HL-60 (cell line): ENCODE measurements around the gene FASN.
"Not testable (repeated sequence)": the region's sequence is repeated elsewhere in the genome, so short reads cannot be mapped to it uniquely, and the experiment has no call there.

Experiments used
- DNase-seq, 2 experiments: peaks; one replicate each; pipeline ENCODE4 v3.0.0-alpha.2; 2010 to 2020; ENCODE audit warnings: low read depth in 1 of 2, low spot score in 1 of 2
- H3K27ac ChIP-seq: fragments of 250-450 bp; sonication (Bioruptor Pico); replicated peaks from 2 replicates; pipeline ENCODE4 v1.5.1; 2020; ENCODE audit warnings: mild to moderate bottlenecking, moderate library complexity
- H3K27me3 ChIP-seq: fragments of 250-450 bp; sonication (Bioruptor Pico); 2 replicates; pipeline ENCODE4 v1.5.1; 2021; ENCODE audit warnings: mild to moderate bottlenecking, moderate library complexity; ENCODE audit not compliant: insufficient read depth, poor library complexity, severe bottlenecking
- H3K4me3 ChIP-seq: replicated peaks from 2 replicates; pipeline ENCODE4 v1.5.1; 2011; ENCODE audit warnings: mild to moderate bottlenecking, control low read depth, low read length; ENCODE audit not compliant: insufficient read depth
- CTCF ChIP-seq: IDR thresholded peaks from one replicate; pipeline ENCODE4 v1.5.1; 2011; ENCODE audit warnings: low read length, control low read depth, inconsistent platforms; ENCODE audit not compliant: insufficient read depth
- GABPA ChIP-seq: IDR thresholded peaks from 2 replicates; pipeline ENCODE4 v1.6.1; 2012; ENCODE audit warnings: low read depth
- POLR2AphosphoS5 ChIP-seq: IDR thresholded peaks from 2 replicates; pipeline ENCODE4 v1.6.1; 2012; ENCODE audit warnings: low read depth
- SPI1 ChIP-seq: IDR thresholded peaks from 2 replicates; pipeline ENCODE4 v1.6.1; 2012; ENCODE audit warnings: low read depth, mild to moderate bottlenecking, borderline replicate concordance
- TF ChIP-seq, protein P1 (sequence below): IDR thresholded peaks from 2 replicates; pipeline ENCODE4 v1.6.1; 2012; ENCODE audit warnings: low read depth; ENCODE audit not compliant: insufficient replicate concordance

FASN gene

DNA sequence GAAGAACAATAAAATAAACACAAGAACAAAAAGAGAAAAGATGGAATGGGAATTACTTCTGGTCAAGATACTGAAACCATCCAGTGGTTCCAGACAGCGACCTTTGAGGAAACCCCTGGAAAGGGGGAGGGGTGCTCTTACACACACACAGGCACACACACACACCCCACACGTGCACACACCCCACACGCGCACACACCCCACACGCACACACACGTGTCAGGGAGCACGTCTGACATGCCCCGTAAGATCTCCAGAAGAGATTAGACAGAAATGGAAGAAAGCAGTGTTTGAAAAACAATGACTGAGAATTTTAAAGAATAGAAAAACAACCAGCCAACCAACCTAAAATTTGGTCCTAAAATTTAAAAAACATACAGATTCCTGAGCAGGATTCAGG, 45.3 kb upstream of the FASN start:
- no peaks in the 10 kb centered on the region for H3K27me3 ChIP-seq
- no peak overlapping the region for H3K4me3 ChIP-seq
- H3K27ac ChIP-seq = no peak overlapping the region
- no peak for TF ChIP-seq POLR2AphosphoS5
- no peak for DNase-seq

GRCh38 chr17:82139961-82140360, 41.9 kb upstream of the FASN start:
- H3K27ac ChIP-seq, DNase-seq, H3K27me3 ChIP-seq, H3K4me3 ChIP-seq: not testable (repeated sequence)

GRCh38 chr17:82138511-82138992, 40.5 kb upstream of the FASN start:
- H3K27me3 ChIP-seq = no peaks in the 10 kb centered on the region
- TF ChIP-seq SPI1 (no peak), GABPA (no peak), CTCF (no peak), POLR2AphosphoS5 (no peak)
- TF ChIP-seq, protein P1, sequence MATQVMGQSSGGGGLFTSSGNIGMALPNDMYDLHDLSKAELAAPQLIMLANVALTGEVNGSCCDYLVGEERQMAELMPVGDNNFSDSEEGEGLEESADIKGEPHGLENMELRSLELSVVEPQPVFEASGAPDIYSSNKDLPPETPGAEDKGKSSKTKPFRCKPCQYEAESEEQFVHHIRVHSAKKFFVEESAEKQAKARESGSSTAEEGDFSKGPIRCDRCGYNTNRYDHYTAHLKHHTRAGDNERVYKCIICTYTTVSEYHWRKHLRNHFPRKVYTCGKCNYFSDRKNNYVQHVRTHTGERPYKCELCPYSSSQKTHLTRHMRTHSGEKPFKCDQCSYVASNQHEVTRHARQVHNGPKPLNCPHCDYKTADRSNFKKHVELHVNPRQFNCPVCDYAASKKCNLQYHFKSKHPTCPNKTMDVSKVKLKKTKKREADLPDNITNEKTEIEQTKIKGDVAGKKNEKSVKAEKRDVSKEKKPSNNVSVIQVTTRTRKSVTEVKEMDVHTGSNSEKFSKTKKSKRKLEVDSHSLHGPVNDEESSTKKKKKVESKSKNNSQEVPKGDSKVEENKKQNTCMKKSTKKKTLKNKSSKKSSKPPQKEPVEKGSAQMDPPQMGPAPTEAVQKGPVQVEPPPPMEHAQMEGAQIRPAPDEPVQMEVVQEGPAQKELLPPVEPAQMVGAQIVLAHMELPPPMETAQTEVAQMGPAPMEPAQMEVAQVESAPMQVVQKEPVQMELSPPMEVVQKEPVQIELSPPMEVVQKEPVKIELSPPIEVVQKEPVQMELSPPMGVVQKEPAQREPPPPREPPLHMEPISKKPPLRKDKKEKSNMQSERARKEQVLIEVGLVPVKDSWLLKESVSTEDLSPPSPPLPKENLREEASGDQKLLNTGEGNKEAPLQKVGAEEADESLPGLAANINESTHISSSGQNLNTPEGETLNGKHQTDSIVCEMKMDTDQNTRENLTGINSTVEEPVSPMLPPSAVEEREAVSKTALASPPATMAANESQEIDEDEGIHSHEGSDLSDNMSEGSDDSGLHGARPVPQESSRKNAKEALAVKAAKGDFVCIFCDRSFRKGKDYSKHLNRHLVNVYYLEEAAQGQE = no peak
- no peak overlapping the region for H3K27ac ChIP-seq
- H3K4me3 ChIP-seq = no peak overlapping the region
- no peak for DNase-seq

DNA sequence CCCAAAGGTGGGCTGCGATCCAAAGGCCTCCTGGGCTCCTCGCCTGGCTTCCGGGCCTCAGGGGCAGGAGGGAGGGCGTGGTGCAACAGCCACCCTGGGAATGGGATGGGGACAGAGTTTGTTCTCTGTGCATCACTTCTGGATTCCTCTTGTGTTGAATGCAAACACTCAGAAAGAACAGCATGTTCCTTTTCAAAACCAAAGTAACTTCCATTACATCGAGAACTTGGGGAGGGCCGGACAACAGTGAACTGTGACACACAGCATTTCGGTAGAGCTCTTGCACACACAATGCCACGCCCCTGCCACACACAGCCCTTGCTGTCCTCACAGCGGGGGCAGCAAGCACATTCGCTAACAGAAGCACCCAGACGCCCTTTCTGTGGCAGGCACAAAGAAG, 36.1 kb upstream of the FASN start:
- Histone ChIP-seq H3K4me3 (no peak overlapping the region), H3K27me3 (no peaks in the 10 kb centered on the region), H3K27ac (no peak overlapping the region)
- DNase-seq = no peak
- TF ChIP-seq CTCF (no peak), GABPA (no peak), SPI1 (no peak), POLR2AphosphoS5 (no peak)
- TF ChIP-seq, protein P1 = no peak

- DNase-seq, H3K27ac ChIP-seq, H3K27me3 ChIP-seq, H3K4me3 ChIP-seq: not testable (repeated sequence)
These were observed 35.3 kb upstream of the FASN start for GRCh38 chr17:82133166-82133953.
